ENCODE results near the gene ANKS6.

DNA sequence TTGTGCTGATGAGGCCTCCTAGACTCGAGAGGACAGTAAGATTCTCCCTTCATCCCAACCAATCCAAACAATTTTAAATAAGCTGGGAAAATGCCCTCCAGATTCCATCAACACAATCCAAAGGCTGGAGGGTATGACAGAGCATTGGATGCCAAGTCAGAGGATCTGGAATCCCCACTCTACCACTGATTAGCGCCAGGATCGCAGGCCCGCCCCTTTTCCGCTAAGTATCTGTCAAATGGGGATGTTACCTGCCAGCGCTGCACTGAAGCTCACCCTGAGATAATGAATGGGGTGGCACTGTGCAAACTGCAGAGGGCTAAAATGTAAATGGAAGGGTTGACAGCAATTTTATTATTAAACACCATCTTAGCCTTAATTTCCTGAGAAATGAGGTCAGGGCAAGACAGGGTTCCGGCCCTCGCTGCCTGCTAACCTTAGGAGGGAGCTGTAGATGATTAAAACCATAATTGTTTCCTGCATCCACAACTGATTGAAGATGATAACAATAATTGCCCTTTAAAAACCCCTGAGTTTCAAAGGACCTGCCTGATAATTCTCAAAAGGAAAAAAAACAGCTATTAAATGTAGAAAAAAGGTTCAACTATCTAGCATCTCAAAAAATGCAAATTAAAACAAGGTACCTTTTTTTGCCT, 56.0 kb downstream of the ANKS6 start:
- TF ChIP-seq, protein P1, sequence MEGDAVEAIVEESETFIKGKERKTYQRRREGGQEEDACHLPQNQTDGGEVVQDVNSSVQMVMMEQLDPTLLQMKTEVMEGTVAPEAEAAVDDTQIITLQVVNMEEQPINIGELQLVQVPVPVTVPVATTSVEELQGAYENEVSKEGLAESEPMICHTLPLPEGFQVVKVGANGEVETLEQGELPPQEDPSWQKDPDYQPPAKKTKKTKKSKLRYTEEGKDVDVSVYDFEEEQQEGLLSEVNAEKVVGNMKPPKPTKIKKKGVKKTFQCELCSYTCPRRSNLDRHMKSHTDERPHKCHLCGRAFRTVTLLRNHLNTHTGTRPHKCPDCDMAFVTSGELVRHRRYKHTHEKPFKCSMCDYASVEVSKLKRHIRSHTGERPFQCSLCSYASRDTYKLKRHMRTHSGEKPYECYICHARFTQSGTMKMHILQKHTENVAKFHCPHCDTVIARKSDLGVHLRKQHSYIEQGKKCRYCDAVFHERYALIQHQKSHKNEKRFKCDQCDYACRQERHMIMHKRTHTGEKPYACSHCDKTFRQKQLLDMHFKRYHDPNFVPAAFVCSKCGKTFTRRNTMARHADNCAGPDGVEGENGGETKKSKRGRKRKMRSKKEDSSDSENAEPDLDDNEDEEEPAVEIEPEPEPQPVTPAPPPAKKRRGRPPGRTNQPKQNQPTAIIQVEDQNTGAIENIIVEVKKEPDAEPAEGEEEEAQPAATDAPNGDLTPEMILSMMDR (IDR thresholded peaks at IDR 0.05; ENCODE audit: poor library complexity, severe bottlenecking), result no peak
- no peak for TF ChIP-seq EP300 (conservative IDR thresholded peaks at IDR 0.05; ENCODE audit: poor library complexity, severe bottlenecking)

Data from neural cell (in vitro differentiated cells).